Measurements from ENCODE around the gene IWS1.

IWS1 gene

GRCh38 chr2:127508631-127509034 lies 17.7 kb downstream of the IWS1 start:
- no peak for DNase-seq

GRCh38 chr2:127508023-127508630 lies 18.2 kb downstream of the IWS1 start:
- Mint-ChIP-seq H3K9me3 (no peaks in the 10 kb centered on the region), H3K36me3 (ENCODE audit: low read depth) (peaks cover 89% of the 10 kb centered on the region), H3K4me1 (ENCODE audit: low read depth) (peaks cover 75% of the 10 kb centered on the region), H3K27me3 (no peaks in the 10 kb centered on the region), H3K4me3 (no peak overlapping the region), H3K27ac (peak overlapping the region; percentile 75)
- DNase-seq: no peak

More at GRCh38 chr2:127508631-127509034, 17.7 kb downstream of the IWS1 start:
- Mint-ChIP-seq H3K36me3 (ENCODE audit: low read depth) (peaks cover 89% of the 10 kb centered on the region), H3K4me3 (no peak overlapping the region), H3K4me1 (ENCODE audit: low read depth) (peaks cover 79% of the 10 kb centered on the region), H3K27me3 (no peaks in the 10 kb centered on the region), H3K9me3 (no peaks in the 10 kb centered on the region), H3K27ac (peak overlapping the region; percentile 75)

GRCh38 chr2:127506510-127506909 lies 19.8 kb downstream of the IWS1 start:
- Mint-ChIP-seq H3K9me3 (no peaks in the 10 kb centered on the region), H3K27me3 (no peaks in the 10 kb centered on the region), H3K36me3 (ENCODE audit: low read depth) (peaks cover 90% of the 10 kb centered on the region), H3K4me1 (ENCODE audit: low read depth) (peaks cover 60% of the 10 kb centered on the region), H3K4me3 (no peak overlapping the region), H3K27ac (no peak overlapping the region)
- no peak for DNase-seq

- no peaks in the 10 kb centered on the region for H3K9me3 Mint-ChIP-seq
- H3K36me3 Mint-ChIP-seq (ENCODE audit: low read depth): peaks cover 91% of the 10 kb centered on the region
- no peak for DNase-seq
- peak overlapping the region; percentile 38 for H3K27ac Mint-ChIP-seq
- peaks cover 44% of the 10 kb centered on the region for H3K4me1 Mint-ChIP-seq (ENCODE audit: low read depth)
- no peak overlapping the region for H3K4me3 Mint-ChIP-seq
- no peaks in the 10 kb centered on the region for H3K27me3 Mint-ChIP-seq
Measured at GRCh38 chr2:127504552-127505430, 21.5 kb downstream of the IWS1 start.

- Mint-ChIP-seq H3K27me3 (no peaks in the 10 kb centered on the region), H3K27ac (no peak overlapping the region), H3K36me3 (ENCODE audit: low read depth) (peaks cover 91% of the 10 kb centered on the region), H3K4me3 (no peak overlapping the region), H3K9me3 (no peaks in the 10 kb centered on the region), H3K4me1 (ENCODE audit: low read depth) (peaks cover 39% of the 10 kb centered on the region)
- no peak for DNase-seq
Measured at GRCh38 chr2:127503491-127503890, 22.8 kb downstream of the IWS1 start.

- no peak overlapping the region for H3K4me3 Mint-ChIP-seq
- peaks cover 94% of the 10 kb centered on the region for H3K36me3 Mint-ChIP-seq (ENCODE audit: low read depth)
- H3K9me3 Mint-ChIP-seq: no peaks in the 10 kb centered on the region
- no peak overlapping the region for H3K27ac Mint-ChIP-seq
- peaks cover 23% of the 10 kb centered on the region for H3K4me1 Mint-ChIP-seq (ENCODE audit: low read depth)
- DNase-seq: no peak
- H3K27me3 Mint-ChIP-seq: no peaks in the 10 kb centered on the region
Measured at GRCh38 chr2:127498386-127498785, 27.9 kb downstream of the IWS1 start.

GRCh38 chr2:127490283-127490682 lies 36.0 kb downstream of the IWS1 start:
- DNase-seq: no peak

GRCh38 chr2:127486247-127487058 lies 39.8 kb downstream of the IWS1 start:
- Mint-ChIP-seq H3K27ac (peak overlapping the region; percentile 89), H3K36me3 (ENCODE audit: low read depth) (peaks cover 90% of the 10 kb centered on the region), H3K9me3 (no peaks in the 10 kb centered on the region), H3K4me1 (ENCODE audit: low read depth) (peaks cover 27% of the 10 kb centered on the region), H3K4me3 (no peak overlapping the region), H3K27me3 (no peaks in the 10 kb centered on the region)
- DNase-seq: no peak

More at GRCh38 chr2:127490283-127490682, 36.0 kb downstream of the IWS1 start:
- peaks cover 95% of the 10 kb centered on the region for H3K36me3 Mint-ChIP-seq (ENCODE audit: low read depth)
- H3K4me1 Mint-ChIP-seq (ENCODE audit: low read depth): peaks cover 35% of the 10 kb centered on the region
- no peak overlapping the region for H3K4me3 Mint-ChIP-seq
- H3K27me3 Mint-ChIP-seq: no peaks in the 10 kb centered on the region
- no peaks in the 10 kb centered on the region for H3K9me3 Mint-ChIP-seq
- no peak overlapping the region for H3K27ac Mint-ChIP-seq

- H3K4me3 Mint-ChIP-seq: no peak overlapping the region
- peaks cover 90% of the 10 kb centered on the region for H3K36me3 Mint-ChIP-seq (ENCODE audit: low read depth)
- H3K4me1 Mint-ChIP-seq (ENCODE audit: low read depth): peaks cover 27% of the 10 kb centered on the region
- H3K27ac Mint-ChIP-seq: peak overlapping the region; percentile 89
- H3K9me3 Mint-ChIP-seq: no peaks in the 10 kb centered on the region
- DNase-seq: no peak
- no peaks in the 10 kb centered on the region for H3K27me3 Mint-ChIP-seq
Measured at GRCh38 chr2:127485694-127486071, 40.6 kb downstream of the IWS1 start.

GRCh38 chr2:127485051-127485693 lies 41.1 kb downstream of the IWS1 start:
- peak overlapping the region; percentile 89 for H3K27ac Mint-ChIP-seq
- peaks cover 91% of the 10 kb centered on the region for H3K36me3 Mint-ChIP-seq (ENCODE audit: low read depth)
- H3K4me1 Mint-ChIP-seq (ENCODE audit: low read depth): peaks cover 27% of the 10 kb centered on the region

GRCh38 chr2:127482031-127482430 lies 44.3 kb downstream of the IWS1 start:
- H3K9me3 Mint-ChIP-seq: no peaks in the 10 kb centered on the region
- H3K4me1 Mint-ChIP-seq (ENCODE audit: low read depth): peaks cover 14% of the 10 kb centered on the region
- no peak for DNase-seq
- peaks cover 67% of the 10 kb centered on the region for H3K36me3 Mint-ChIP-seq (ENCODE audit: low read depth)
- H3K4me3 Mint-ChIP-seq: no peak overlapping the region
- H3K27ac Mint-ChIP-seq: peak overlapping the region; percentile 84
- no peaks in the 10 kb centered on the region for H3K27me3 Mint-ChIP-seq

More at GRCh38 chr2:127485051-127485693, 41.1 kb downstream of the IWS1 start:
- no peaks in the 10 kb centered on the region for H3K27me3 Mint-ChIP-seq
- no peaks in the 10 kb centered on the region for H3K9me3 Mint-ChIP-seq
- no peak for DNase-seq
- no peak overlapping the region for H3K4me3 Mint-ChIP-seq

- Mint-ChIP-seq H3K4me3 (no peak overlapping the region), H3K9me3 (peaks cover 7% of the 10 kb centered on the region), H3K36me3 (ENCODE audit: low read depth) (peaks cover 62% of the 10 kb centered on the region), H3K4me1 (ENCODE audit: low read depth) (no peaks in the 10 kb centered on the region), H3K27me3 (no peaks in the 10 kb centered on the region), H3K27ac (peak overlapping the region; percentile 75)
- DNase-seq: no peak
Measured at GRCh38 chr2:127479866-127480743, 46.2 kb downstream of the IWS1 start.

- Mint-ChIP-seq H3K9me3 (peaks cover 7% of the 10 kb centered on the region), H3K4me1 (ENCODE audit: low read depth) (no peaks in the 10 kb centered on the region), H3K36me3 (ENCODE audit: low read depth) (peaks cover 55% of the 10 kb centered on the region), H3K4me3 (no peak overlapping the region), H3K27me3 (no peaks in the 10 kb centered on the region), H3K27ac (no peak overlapping the region)
- DNase-seq: no peak
Measured at GRCh38 chr2:127479219-127479825, 47.0 kb downstream of the IWS1 start.

All from activated T-cell treated with anti-CD3 and anti-CD28 coated beads, Interleukin-2, amount 50 U/mL, for 24 hours (primary cell).